H1 (cell line): ENCODE results near the gene CARD14.

Source experiments
- CTCF ChIP-seq, 3 experiments: IDR thresholded peaks; 1 replicate in 2 of 3; 2 replicates in 1 of 3; pipeline versions ENCODE4 v1.5.1 to v1.6.1; 2011; ENCODE audit warnings: low read length in 3 of 3, mild to moderate bottlenecking in 3 of 3, inconsistent platforms in 2 of 3, low read depth in 1 of 3, moderate library complexity in 1 of 3; ENCODE audit not compliant: insufficient read depth in 1 of 3; ENCODE audit errors: control extremely low read depth in 1 of 3
- EZH2 ChIP-seq: fragments of 200-600 bp; sonication (generic); IDR thresholded peaks from 2 replicates; pipeline ENCODE4 v1.7.1; 2012; ENCODE audit warnings: low read depth, mild to moderate bottlenecking, moderate library complexity, low read length, inconsistent platforms; ENCODE audit not compliant: severe bottlenecking
- HDAC6 ChIP-seq: IDR thresholded peaks from one replicate; pipeline ENCODE4 v1.7.1; 2012; ENCODE audit warnings: low read depth, mild to moderate bottlenecking, inconsistent platforms, low read length, moderate library complexity
- POLR2A ChIP-seq, 2 experiments: IDR thresholded peaks; 1 replicate in 1 of 2; 2 replicates in 1 of 2; pipeline ENCODE4 v1.6.1; 2011; ENCODE audit warnings: low read depth in 2 of 2, low read length in 2 of 2, mild to moderate bottlenecking in 2 of 2; ENCODE audit errors: control extremely low read depth in 1 of 2
- POLR2AphosphoS5 ChIP-seq: IDR thresholded peaks from 2 replicates; pipeline ENCODE4 v1.6.1; 2011; ENCODE audit warnings: low read depth, low read length
- SP2 ChIP-seq: IDR thresholded peaks from 2 replicates; pipeline ENCODE4 v1.6.1; 2012; ENCODE audit warnings: mild to moderate bottlenecking, low read length, inconsistent platforms
- TF ChIP-seq, protein P1 (sequence below): IDR thresholded peaks from 2 replicates; pipeline ENCODE4 v1.6.1; 2011; ENCODE audit warnings: low read depth, mild to moderate bottlenecking, low read length; ENCODE audit not compliant: insufficient read depth

DNA sequence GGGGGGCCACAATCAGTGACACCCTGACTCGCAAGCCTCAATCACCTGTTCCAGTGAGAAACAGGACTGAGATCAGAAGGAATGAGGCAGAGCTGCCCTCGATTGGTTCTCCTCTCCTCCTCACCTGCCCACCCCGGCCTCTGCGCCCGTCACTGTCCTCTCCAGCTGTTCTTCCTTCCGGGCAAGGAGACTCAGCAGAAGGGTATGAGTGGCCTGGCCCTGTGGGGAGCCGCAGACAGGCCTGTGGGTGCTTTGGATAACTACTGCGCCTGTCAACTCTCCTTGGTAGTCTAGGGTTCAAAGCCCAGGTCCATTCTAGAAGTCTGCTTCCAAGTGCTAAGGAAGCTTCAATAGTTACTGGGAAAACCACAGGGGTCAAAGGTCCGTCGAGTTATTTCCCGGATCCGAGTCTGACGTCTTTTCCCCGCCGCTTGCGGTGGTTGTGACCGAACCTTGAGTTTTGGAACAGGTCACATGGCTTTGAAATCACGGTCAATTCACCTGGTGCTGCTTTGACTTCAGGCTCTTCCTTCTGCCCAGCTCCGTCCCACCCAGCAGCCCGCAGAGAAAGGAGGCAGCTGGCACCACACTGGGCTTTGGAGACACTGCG lies 8.3 kb downstream of the CARD14 start:
- no peak for TF ChIP-seq CTCF (IDR thresholded peaks at IDR 0.05; ENCODE audit: control extremely low read depth in 1 of 3, insufficient read depth in 1 of 3, low read depth in 1 of 3, low read length in 3 of 3)
- TF ChIP-seq POLR2A (IDR thresholded peaks at IDR 0.05; ENCODE audit: control extremely low read depth in 1 of 2, low read depth in 2 of 2, low read length in 2 of 2), result no peak
- no peak for TF ChIP-seq EZH2
- TF ChIP-seq POLR2AphosphoS5, result no peak
- no peak for TF ChIP-seq SP2
- TF ChIP-seq, protein P1, sequence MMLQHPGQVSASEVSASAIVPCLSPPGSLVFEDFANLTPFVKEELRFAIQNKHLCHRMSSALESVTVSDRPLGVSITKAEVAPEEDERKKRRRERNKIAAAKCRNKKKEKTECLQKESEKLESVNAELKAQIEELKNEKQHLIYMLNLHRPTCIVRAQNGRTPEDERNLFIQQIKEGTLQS, result no peak
- no peak for TF ChIP-seq HDAC6
